ENCODE data around the gene CYB561. TPM values are rescaled to one million over a fixed set of nuclear protein-coding genes. Genes with fewer than 3 reads are reported as not detected.
"Not testable (repeated sequence)": the region's sequence is repeated elsewhere in the genome, so short reads cannot be mapped to it uniquely, and the experiment has no call there.

CYB561 gene
- total and polyA plus RNA-seq, 4 donors: 41.2 to 97.9 (median 45.8) TPM

GRCh38 chr17:63454915-63455314 lies 8.8 kb upstream of the CYB561 start:
- DNase-seq (no peak), ATAC-seq (ENCODE audit: insufficient read depth, low FRiP score) (no peak)
- H3K36me3 ChIP-seq (ENCODE audit: control insufficient read depth in 4 of 4, insufficient read depth in 4 of 4, low read length in 4 of 4): no peaks in the 10 kb centered on the region
- no peak overlapping the region for H3K4me3 ChIP-seq
- 39 to 50% methylated on average over 5 of the region's 5 CpGs for WGBS, 2 donors
- H3K9ac ChIP-seq (ENCODE audit: insufficient read depth in 1 of 2, low read length in 2 of 2): no peak overlapping the region
- peaks cover 0 to 2% (median 0%) of the 10 kb centered on the region in 3 donors for H3K27me3 ChIP-seq (ENCODE audit: control insufficient read depth in 3 of 3, insufficient read depth in 3 of 3, low read length in 2 of 3)
- TF ChIP-seq CTCF (IDR thresholded peaks at IDR 0.05; ENCODE audit: control extremely low read depth, extremely low read depth): no peak
- H3K4me1 ChIP-seq (ENCODE audit: control insufficient read depth in 5 of 5, insufficient read depth in 5 of 5, low read length in 5 of 5): peaks cover 0 to 8% (median 0%) of the 10 kb centered on the region in 5 donors
- no peaks in the 10 kb centered on the region for H3K9me3 ChIP-seq (ENCODE audit: control insufficient read depth in 4 of 4, insufficient read depth in 3 of 4, low read length in 3 of 4)
- no peak overlapping the region for H3K27ac ChIP-seq (ENCODE audit: low read depth in 1 of 2, low read length in 1 of 2)

- H3K9ac ChIP-seq (ENCODE audit: insufficient read depth in 1 of 2, low read length in 2 of 2); H3K27ac ChIP-seq (ENCODE audit: low read depth in 1 of 2, low read length in 1 of 2); H3K36me3 ChIP-seq (ENCODE audit: control insufficient read depth in 4 of 4, insufficient read depth in 4 of 4, low read length in 4 of 4); H3K4me1 ChIP-seq (ENCODE audit: control insufficient read depth in 5 of 5, insufficient read depth in 5 of 5, low read length in 5 of 5); H3K27me3 ChIP-seq (ENCODE audit: control insufficient read depth in 3 of 3, insufficient read depth in 3 of 3, low read length in 2 of 3); DNase-seq; H3K4me3 ChIP-seq; ATAC-seq (ENCODE audit: insufficient read depth, low FRiP score); H3K9me3 ChIP-seq (ENCODE audit: control insufficient read depth in 4 of 4, insufficient read depth in 3 of 4, low read length in 3 of 4): not testable (repeated sequence)
- 75 to 84% methylated on average over 6 of the region's 6 CpGs for WGBS, 2 donors
Measured at GRCh38 chr17:63454357-63454756, 8.3 kb upstream of the CYB561 start.

GRCh38 chr17:63452962-63453551 lies 7.0 kb upstream of the CYB561 start:
- no peak for DNase-seq
- no peak overlapping the region for H3K27ac ChIP-seq (ENCODE audit: low read depth in 1 of 2, low read length in 1 of 2)

More at GRCh38 chr17:63452962-63453551, 7.0 kb upstream of the CYB561 start:
- no peak for TF ChIP-seq CTCF (IDR thresholded peaks at IDR 0.05; ENCODE audit: control extremely low read depth, extremely low read depth)
- peaks cover 0 to 12% (median 0%) of the 10 kb centered on the region in 5 donors for H3K4me1 ChIP-seq (ENCODE audit: control insufficient read depth in 5 of 5, insufficient read depth in 5 of 5, low read length in 5 of 5)
- ATAC-seq (ENCODE audit: insufficient read depth, low FRiP score): no peak
- 71 to 81% methylated on average over 7 of the region's 7 CpGs for WGBS, 2 donors
- H3K27me3 ChIP-seq (ENCODE audit: control insufficient read depth in 3 of 3, insufficient read depth in 3 of 3, low read length in 2 of 3): no peaks in the 10 kb centered on the region
- H3K4me3 ChIP-seq: no peak overlapping the region
- no peaks in the 10 kb centered on the region for H3K36me3 ChIP-seq (ENCODE audit: control insufficient read depth in 4 of 4, insufficient read depth in 4 of 4, low read length in 4 of 4)
- no peak overlapping the region for H3K9ac ChIP-seq (ENCODE audit: insufficient read depth in 1 of 2, low read length in 2 of 2)
- H3K9me3 ChIP-seq (ENCODE audit: control insufficient read depth in 4 of 4, insufficient read depth in 3 of 4, low read length in 3 of 4): no peaks in the 10 kb centered on the region

Data from lung (tissue), 12 donors.